Suprapubic skin (tissue), 3 donors: ENCODE measurements around the gene SNRPB.

Source experiments
- EP300 ChIP-seq: sonication (generic); formaldehyde crosslinking; IDR thresholded peaks from one replicate; pipeline ENCODE4 v1.6.1; 2017; ENCODE audit warnings: antibody characterized with exemption
- POLR2A ChIP-seq, 2 donors: fragments of 450-650 bp; IDR thresholded peaks; one replicate each; pipeline ENCODE4 v1.6.1; 2017; ENCODE audit warnings: antibody characterized with exemption in 2 of 2, mild to moderate bottlenecking in 2 of 2, moderate library complexity in 2 of 2
- TF ChIP-seq, protein P1 (sequence below), 2 donors: fragments of 200-600 bp in 1 of 2; fragments of 450-650 bp in 1 of 2; sonication (generic) in 1 of 2; IDR thresholded peaks; one replicate each; pipeline ENCODE4 v1.5.1; 2016 to 2019; ENCODE audit warnings: antibody characterized with exemption in 2 of 2, mild to moderate bottlenecking in 1 of 2, moderate library complexity in 1 of 2

DNA sequence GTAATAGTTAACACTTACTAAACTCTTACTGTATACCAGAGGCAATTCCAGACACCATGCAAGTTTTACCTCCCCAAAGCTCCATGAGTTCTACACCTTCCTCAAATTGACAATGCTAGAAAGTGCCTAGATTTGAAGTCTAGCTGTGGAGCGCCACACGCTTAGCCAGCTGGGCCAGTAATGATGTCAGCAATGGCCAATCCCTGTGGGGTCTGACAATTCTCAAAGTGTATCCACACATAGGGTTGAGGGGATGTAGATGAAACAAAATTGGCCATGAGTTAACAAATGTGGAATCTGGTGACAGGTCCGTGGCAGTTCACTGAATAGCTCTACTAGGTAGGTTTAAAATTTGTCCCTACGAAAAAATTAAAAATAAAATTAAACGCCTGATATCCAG lies 36.9 kb upstream of the SNRPB start:
- no peak for TF ChIP-seq POLR2A (IDR thresholded peaks at IDR 0.05)
- TF ChIP-seq, protein P1, sequence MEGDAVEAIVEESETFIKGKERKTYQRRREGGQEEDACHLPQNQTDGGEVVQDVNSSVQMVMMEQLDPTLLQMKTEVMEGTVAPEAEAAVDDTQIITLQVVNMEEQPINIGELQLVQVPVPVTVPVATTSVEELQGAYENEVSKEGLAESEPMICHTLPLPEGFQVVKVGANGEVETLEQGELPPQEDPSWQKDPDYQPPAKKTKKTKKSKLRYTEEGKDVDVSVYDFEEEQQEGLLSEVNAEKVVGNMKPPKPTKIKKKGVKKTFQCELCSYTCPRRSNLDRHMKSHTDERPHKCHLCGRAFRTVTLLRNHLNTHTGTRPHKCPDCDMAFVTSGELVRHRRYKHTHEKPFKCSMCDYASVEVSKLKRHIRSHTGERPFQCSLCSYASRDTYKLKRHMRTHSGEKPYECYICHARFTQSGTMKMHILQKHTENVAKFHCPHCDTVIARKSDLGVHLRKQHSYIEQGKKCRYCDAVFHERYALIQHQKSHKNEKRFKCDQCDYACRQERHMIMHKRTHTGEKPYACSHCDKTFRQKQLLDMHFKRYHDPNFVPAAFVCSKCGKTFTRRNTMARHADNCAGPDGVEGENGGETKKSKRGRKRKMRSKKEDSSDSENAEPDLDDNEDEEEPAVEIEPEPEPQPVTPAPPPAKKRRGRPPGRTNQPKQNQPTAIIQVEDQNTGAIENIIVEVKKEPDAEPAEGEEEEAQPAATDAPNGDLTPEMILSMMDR (IDR thresholded peaks at IDR 0.05), result no peak
- no peak for TF ChIP-seq EP300
